Heart left ventricle (tissue), 16 donors: ENCODE measurements around the gene PAX2. TPM values are rescaled to one million over a fixed set of nuclear protein-coding genes. Genes with fewer than 3 reads are reported as not detected.

ENCODE experiments used
- ATAC-seq, 4 donors: fragments of 200-7000 bp; cut with Tn5 transposase; one replicate each; pipeline ENCODE4 v1.9.1; 2020 to 2022; ENCODE audit warnings: moderate library complexity in 4 of 4, mild to moderate bottlenecking in 3 of 4, moderate number of reproducible peaks in 1 of 4
- DNase-seq, 5 donors: peaks; one replicate each; pipeline ENCODE4 v3.0.0-alpha.2; 2020
- H3K27ac ChIP-seq, 12 donors: fragments of 200-600 bp; sonication (generic) in 4 of 12; one replicate each; pipeline versions ENCODE4 v1.5.0 to v1.8.0; 2016 to 2022; ENCODE audit warnings: mild to moderate bottlenecking in 2 of 12
- H3K27me3 ChIP-seq, 9 donors: fragments of 200-600 bp; sonication (generic) in 2 of 9; one replicate each; pipeline versions ENCODE4 v1.5.1 to v1.8.0; 2016 to 2022; ENCODE audit warnings: mild to moderate bottlenecking in 3 of 9
- H3K36me3 ChIP-seq, 9 donors: fragments of 200-600 bp; sonication (generic) in 2 of 9; one replicate each; pipeline versions ENCODE4 v1.5.0 to v1.8.0; 2018 to 2022; ENCODE audit warnings: mild to moderate bottlenecking in 2 of 9
- H3K4me1 ChIP-seq, 12 donors: fragments of 200-600 bp; sonication (generic) in 4 of 12; one replicate each; pipeline versions ENCODE4 v1.5.0 to v1.8.0; 2016 to 2022; ENCODE audit warnings: mild to moderate bottlenecking in 3 of 12
- H3K4me3 ChIP-seq, 12 donors: fragments of 200-600 bp; sonication (generic) in 4 of 12; one replicate each; pipeline versions ENCODE4 v1.5.0 to v1.8.0; 2017 to 2022; ENCODE audit warnings: mild to moderate bottlenecking in 9 of 12, moderate library complexity in 4 of 12
- H3K9me3 ChIP-seq, 12 donors: fragments of 200-600 bp; sonication (generic) in 4 of 12; one replicate each; pipeline versions ENCODE4 v1.5.0 to v1.8.0; 2016 to 2022; ENCODE audit warnings: mild to moderate bottlenecking in 1 of 12
- CTCF ChIP-seq, 12 donors: fragments of 200-600 bp; sonication (generic) in 4 of 12; IDR thresholded peaks; one replicate each; pipeline versions ENCODE4 v1.5.0 to v1.8.0; 2018 to 2022; ENCODE audit warnings: antibody characterized with exemption in 12 of 12, mild to moderate bottlenecking in 5 of 12
- POLR2A ChIP-seq, 2 donors: fragments of 450-650 bp; IDR thresholded peaks; one replicate each; pipeline ENCODE4 v1.6.1; 2017; ENCODE audit warnings: antibody characterized with exemption in 2 of 2, mild to moderate bottlenecking in 2 of 2, moderate library complexity in 2 of 2
- WGBS, 4 donors: extraction: QIAGEN DNeasy Blood & Tissue Kit in 2 of 4; methylation state at CpG; one replicate each; pipeline versions ENCODE4 v1.1.5 to v1.1.7; 2013 to 2018; 5-methylcytosine and 5-hydroxymethylcytosine counted together
- intact Hi-C, 10 donors: fragments of 100-400 bp; cut with DNase I; formaldehyde crosslinking; loops; one replicate each; pipeline versions ENCODE4 v1.11.1 to v1.14.2; 2022
- polyA plus RNA-seq, 2 donors: library from polyadenylated mRNA; stranded (reverse); fragments of 200-250 nt; gene quantifications; one replicate each; pipeline ENCODE4 v1.2.3, GENCODE V29; 2013
- total RNA-seq, 9 donors: library from RNA; depleted of rRNA in 2 of 9; stranded (reverse); fragments of >200 nt in 2 of 9; fragmentation: NEBNext Ultra II Directional in 3 of 9; extraction: Animal tissue kit (Norgen Biotek cat#: 25700) in 3 of 9; gene quantifications; one replicate each; pipeline versions ENCODE4 v1.1.0 to v1.2.4, GENCODE V29; 2016 to 2023
- donor health status: ischemic (EF 13 %, LVEDD 7.1; RV severe dilation, severe dysfunction).
- donor health status: healthy with polysubstance abuse.
- donor health status: DM: no; HTN: yes; CAD: no.
- donor health status: DM: no; HTN: no; CAD: no.
- donor health status: ischemic (EF 25% LVEDD 6.9; RV normal size, moderate dysfunction).
- donor health status: ischemic (EF 25% LVEDD 5.7; RV mildly dilated, moderate dysfunction).
- donor health status: healthy.
- donor health status: DM: yes; HTN: yes; CAD: no.
- donor health status: ischemic (EF 35%, LVEDD 5.7; RV mildly dilated, moderate dysfunction).
- donor health status: nonischemic (EF 11% LVEDD 7.7; RV severe dilation, severe dysfunction).
- donor health status: DM: yes; HTN: yes; CAD: no.
- donor health status: PGD.
- donor health status: ischemic (EF 29% LVEDD 5.4; RV normal size, mild dysfunction).
- donor health status: nonischemic (EF 23%, LVEDD 6.1; RV moderate dilation, normal function).

PAX2 gene
- total and polyA plus RNA-seq, 11 donors: not detected

- TF ChIP-seq CTCF (IDR thresholded peaks at IDR 0.05) (no peak), POLR2A (IDR thresholded peaks at IDR 0.05) (no peak)
- H3K27ac ChIP-seq: no peak overlapping the region
- H3K9me3 ChIP-seq: no peaks in the 10 kb centered on the region
- H3K4me3 ChIP-seq: no peak overlapping the region
- intact Hi-C loops: no loop called here
- peaks cover 0 to 4% (median 0%) of the 10 kb centered on the region in 12 donors for H3K4me1 ChIP-seq
- WGBS, 4 donors: 58 to 71% (median 63%) methylated on average over 7 of the region's 7 CpGs
- peaks cover 0 to 58% (median 7%) of the 10 kb centered on the region in 9 donors for H3K27me3 ChIP-seq
- no peaks in the 10 kb centered on the region for H3K36me3 ChIP-seq
- ATAC-seq (no peak), DNase-seq (no peak)
These were observed 120.6 kb downstream of the PAX2 start for GRCh38 chr10:100866010-100866409.

- no peaks in the 10 kb centered on the region for H3K9me3 ChIP-seq
- no peaks in the 10 kb centered on the region for H3K36me3 ChIP-seq
- H3K27me3 ChIP-seq: peaks cover 0 to 57% (median 7%) of the 10 kb centered on the region in 9 donors
- 15 to 32% (median 19%) methylated on average over 21 of the region's 21 CpGs for WGBS, 4 donors
- H3K4me3 ChIP-seq: peak overlapping the region in 1 of 12 donors; percentile 4
- DNase-seq (no peak), ATAC-seq (no peak)
- intact Hi-C loops: no loop called here
- H3K4me1 ChIP-seq: peaks cover 0 to 4% (median 0%) of the 10 kb centered on the region in 12 donors
- H3K27ac ChIP-seq: no peak overlapping the region
- TF ChIP-seq CTCF (IDR thresholded peaks at IDR 0.05) (no peak), POLR2A (IDR thresholded peaks at IDR 0.05) (no peak)
These were observed 121.3 kb downstream of the PAX2 start for GRCh38 chr10:100866575-100867098.

- ATAC-seq (no peak), DNase-seq (no peak)
- H3K4me1 ChIP-seq: peaks cover 0 to 4% (median 0%) of the 10 kb centered on the region in 12 donors
- intact Hi-C loops: no loop called here
- no peaks in the 10 kb centered on the region for H3K9me3 ChIP-seq
- TF ChIP-seq POLR2A (IDR thresholded peaks at IDR 0.05) (no peak), CTCF (IDR thresholded peaks at IDR 0.05) (no peak)
- WGBS, 4 donors: 81 to 86% (median 83%) methylated on average over 8 of the region's 8 CpGs
- no peaks in the 10 kb centered on the region for H3K36me3 ChIP-seq
- H3K27ac ChIP-seq: no peak overlapping the region
- peaks cover 0 to 59% (median 9%) of the 10 kb centered on the region in 9 donors for H3K27me3 ChIP-seq
- H3K4me3 ChIP-seq: no peak overlapping the region
These were observed 122.0 kb downstream of the PAX2 start for GRCh38 chr10:100867261-100867963.

- TF ChIP-seq POLR2A (IDR thresholded peaks at IDR 0.05) (no peak), CTCF (IDR thresholded peaks at IDR 0.05) (no peak)
- peaks cover 0 to 4% (median 0%) of the 10 kb centered on the region in 12 donors for H3K4me1 ChIP-seq
- no peaks in the 10 kb centered on the region for H3K9me3 ChIP-seq
- no peaks in the 10 kb centered on the region for H3K36me3 ChIP-seq
- no peak for ATAC-seq
- H3K4me3 ChIP-seq: no peak overlapping the region
- no peak for DNase-seq
- H3K27me3 ChIP-seq: peaks cover 0 to 64% (median 16%) of the 10 kb centered on the region in 9 donors
- 77 to 100% (median 83%) methylated on average over 2 to 3 of the region's 3 CpGs for WGBS, 4 donors
- intact Hi-C loops: no loop called here
- H3K27ac ChIP-seq: no peak overlapping the region
These were observed 123.0 kb downstream of the PAX2 start for GRCh38 chr10:100868382-100868781.
